Activated naive CD8-positive, alpha-beta T cell (primary cell): Measurements from ENCODE around the gene MIEF2.
A peak's percentile ranks its signal among the peaks of the same experiment; 100 is the strongest.
"Not testable (repeated sequence)": the region's sequence is repeated elsewhere in the genome, so short reads cannot be mapped to it uniquely, and the experiment has no call there.

Experiments used
- H3K27ac Mint-ChIP-seq: one replicate; pipeline ENCODE4 v1.8.0; 2021; ENCODE audit warnings: mixed read lengths
- H3K27me3 Mint-ChIP-seq: one replicate; pipeline ENCODE4 v1.8.0; 2021; ENCODE audit warnings: mixed read lengths
- H3K36me3 Mint-ChIP-seq: one replicate; pipeline ENCODE4 v1.8.0; 2021; ENCODE audit warnings: mixed read lengths
- H3K4me1 Mint-ChIP-seq: one replicate; pipeline ENCODE4 v1.8.0; 2021; ENCODE audit warnings: low read depth, mixed read lengths
- H3K4me3 Mint-ChIP-seq: one replicate; pipeline ENCODE4 v1.8.0; 2021; ENCODE audit warnings: mild to moderate bottlenecking, mixed read lengths
- H3K9me3 Mint-ChIP-seq: one replicate; pipeline ENCODE4 v1.8.0; 2021; ENCODE audit warnings: low read depth, mixed read lengths

Gene MIEF2

DNA sequence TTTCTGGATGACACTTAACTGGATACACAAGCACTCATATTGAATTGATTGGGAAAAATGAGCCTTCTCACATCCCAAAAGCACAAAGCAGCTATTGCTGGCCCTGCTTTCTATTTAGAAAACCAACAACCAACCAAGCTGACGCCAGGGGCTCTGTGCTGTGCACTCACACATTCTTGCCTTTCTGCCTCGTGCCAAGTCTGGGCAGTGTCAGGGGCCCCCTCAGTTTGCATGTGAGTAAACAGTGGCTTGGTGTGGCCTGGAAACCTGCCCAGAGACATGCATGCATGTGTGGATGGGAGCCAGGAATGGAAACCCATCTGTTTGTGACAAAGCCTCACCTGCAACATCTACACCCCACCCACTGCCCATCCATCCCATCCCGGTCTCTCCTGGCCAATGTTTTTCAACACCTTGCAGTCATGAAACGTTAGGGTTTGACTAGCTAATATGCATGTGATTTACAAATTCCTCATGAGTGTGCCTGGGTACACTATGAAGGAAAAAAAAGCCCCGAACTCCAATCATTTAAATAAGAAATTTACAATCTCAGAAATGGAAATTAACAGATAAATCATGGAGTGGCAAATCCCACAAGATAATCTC, 20.4 kb downstream of the MIEF2 start:
- Mint-ChIP-seq H3K36me3 (peaks cover 3% of the 10 kb centered on the region), H3K4me3 (no peak overlapping the region), H3K4me1 (no peaks in the 10 kb centered on the region), H3K27me3 (no peaks in the 10 kb centered on the region), H3K27ac (no peak overlapping the region), H3K9me3 (no peaks in the 10 kb centered on the region)

DNA sequence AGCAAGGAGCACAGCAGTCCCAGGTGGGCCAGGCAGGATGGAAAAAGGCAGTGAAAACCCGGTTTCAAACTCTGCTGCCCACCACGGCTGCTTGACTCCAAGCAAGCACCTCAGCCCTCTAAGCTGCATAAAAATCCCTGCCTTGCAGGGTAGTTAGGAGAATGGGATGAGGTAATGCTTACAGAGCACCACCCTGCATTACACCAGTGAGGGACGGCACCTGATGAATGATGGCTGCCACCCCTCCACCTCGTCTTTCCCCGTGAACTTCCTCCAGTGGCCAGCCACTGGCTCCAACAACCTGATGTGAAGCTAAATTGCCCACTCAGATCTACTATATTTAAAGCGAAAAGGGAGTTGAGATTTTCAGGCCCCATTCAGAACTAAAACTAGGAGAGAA, 21.3 kb downstream of the MIEF2 start:
- Mint-ChIP-seq H3K4me1 (no peaks in the 10 kb centered on the region), H3K4me3 (no peak overlapping the region), H3K36me3 (peaks cover 3% of the 10 kb centered on the region), H3K9me3 (no peaks in the 10 kb centered on the region), H3K27ac (no peak overlapping the region), H3K27me3 (no peaks in the 10 kb centered on the region)

DNA sequence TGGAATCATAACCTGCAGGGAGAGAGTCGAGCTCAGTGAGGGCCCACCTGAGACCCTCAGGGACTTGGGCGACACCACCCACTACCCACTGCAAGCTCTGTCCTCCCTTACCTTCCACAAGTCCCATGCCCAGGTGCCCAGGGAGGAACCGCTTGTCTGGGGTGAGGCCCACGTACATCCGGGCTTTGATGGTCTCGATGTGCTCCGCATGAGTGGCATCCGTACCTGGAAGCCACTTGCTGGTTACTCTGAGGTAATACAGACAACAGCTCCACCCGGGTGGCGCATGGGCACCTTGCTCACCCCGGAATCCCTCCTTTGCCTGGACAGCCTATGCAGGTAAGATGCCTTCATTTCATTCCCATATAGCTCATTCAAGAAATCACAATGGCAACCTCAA, 24.8 kb downstream of the MIEF2 start:
- Mint-ChIP-seq H3K27me3 (no peaks in the 10 kb centered on the region), H3K4me1 (no peaks in the 10 kb centered on the region), H3K4me3 (no peak overlapping the region), H3K36me3 (peaks cover 3% of the 10 kb centered on the region), H3K27ac (no peak overlapping the region), H3K9me3 (no peaks in the 10 kb centered on the region)

DNA sequence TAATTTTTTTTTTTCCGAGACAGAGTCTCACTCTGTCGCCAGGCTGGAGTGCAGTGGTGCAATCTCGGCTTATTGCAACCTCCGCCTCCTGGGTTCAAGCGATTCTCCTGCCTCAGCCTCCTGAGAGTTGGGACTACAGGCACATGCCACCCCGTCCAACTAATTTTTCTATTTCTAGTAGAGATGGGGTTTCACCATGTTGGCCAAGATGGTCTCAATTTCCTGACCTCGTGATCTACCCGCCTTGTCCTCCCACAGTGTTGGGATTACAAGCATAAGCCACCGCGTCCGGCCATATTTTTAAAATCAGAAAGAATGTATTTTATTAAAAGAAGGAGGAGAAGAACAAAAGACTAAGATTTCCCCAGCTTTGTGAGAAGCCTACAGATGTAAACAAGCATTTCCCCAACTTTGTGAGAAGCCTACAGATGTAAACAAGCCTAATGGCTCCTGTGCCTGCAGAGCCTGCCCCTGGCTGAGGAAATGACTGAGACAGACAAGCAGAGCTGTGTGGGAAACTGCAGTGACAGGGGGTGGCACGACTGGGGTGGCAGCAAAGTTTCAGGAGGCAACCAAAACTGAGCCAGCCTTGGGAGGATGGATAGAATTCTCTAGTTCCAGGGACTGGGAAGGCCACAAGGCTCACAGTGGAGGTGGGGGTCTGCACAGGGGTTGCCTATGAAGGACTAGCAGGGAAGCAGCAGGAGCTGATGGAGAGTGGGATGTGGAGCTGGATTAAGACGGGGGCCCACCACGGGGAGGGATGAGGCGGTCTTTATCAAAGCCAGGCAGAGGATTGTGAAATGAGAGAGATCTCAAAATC, 31.5 kb downstream of the MIEF2 start:
- no peaks in the 10 kb centered on the region for H3K4me1 Mint-ChIP-seq
- H3K27me3 Mint-ChIP-seq: no peaks in the 10 kb centered on the region
- H3K36me3 Mint-ChIP-seq: peaks cover 3% of the 10 kb centered on the region
- H3K9me3 Mint-ChIP-seq: no peaks in the 10 kb centered on the region
- H3K4me3 Mint-ChIP-seq: no peak overlapping the region
- H3K27ac Mint-ChIP-seq: no peak overlapping the region

DNA sequence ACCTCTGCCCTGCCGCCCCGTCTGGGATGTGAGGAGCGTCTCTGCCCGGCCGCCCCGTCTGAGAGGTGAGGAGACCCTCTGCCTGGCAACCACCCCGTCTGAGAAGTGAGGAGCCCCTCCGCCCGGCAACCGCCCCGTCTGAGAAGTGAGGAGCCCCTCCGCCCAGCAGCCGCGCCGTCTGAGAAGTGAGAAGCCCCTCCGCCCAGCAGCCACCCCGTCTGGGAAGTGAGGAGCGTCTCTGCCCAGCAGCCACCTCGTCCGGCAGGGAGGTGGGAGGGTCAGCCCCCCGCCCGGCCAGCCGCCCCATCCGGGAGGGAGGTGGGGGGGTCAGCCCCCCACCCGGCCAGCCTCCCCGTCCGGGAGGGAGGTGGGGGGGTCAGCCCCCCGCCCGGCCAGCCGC, 37.6 kb downstream of the MIEF2 start:
- not testable (repeated sequence) for H3K27me3 Mint-ChIP-seq, H3K4me1 Mint-ChIP-seq, H3K4me3 Mint-ChIP-seq, H3K9me3 Mint-ChIP-seq, H3K27ac Mint-ChIP-seq
- peaks cover 11% of the 10 kb centered on the region for H3K36me3 Mint-ChIP-seq

DNA sequence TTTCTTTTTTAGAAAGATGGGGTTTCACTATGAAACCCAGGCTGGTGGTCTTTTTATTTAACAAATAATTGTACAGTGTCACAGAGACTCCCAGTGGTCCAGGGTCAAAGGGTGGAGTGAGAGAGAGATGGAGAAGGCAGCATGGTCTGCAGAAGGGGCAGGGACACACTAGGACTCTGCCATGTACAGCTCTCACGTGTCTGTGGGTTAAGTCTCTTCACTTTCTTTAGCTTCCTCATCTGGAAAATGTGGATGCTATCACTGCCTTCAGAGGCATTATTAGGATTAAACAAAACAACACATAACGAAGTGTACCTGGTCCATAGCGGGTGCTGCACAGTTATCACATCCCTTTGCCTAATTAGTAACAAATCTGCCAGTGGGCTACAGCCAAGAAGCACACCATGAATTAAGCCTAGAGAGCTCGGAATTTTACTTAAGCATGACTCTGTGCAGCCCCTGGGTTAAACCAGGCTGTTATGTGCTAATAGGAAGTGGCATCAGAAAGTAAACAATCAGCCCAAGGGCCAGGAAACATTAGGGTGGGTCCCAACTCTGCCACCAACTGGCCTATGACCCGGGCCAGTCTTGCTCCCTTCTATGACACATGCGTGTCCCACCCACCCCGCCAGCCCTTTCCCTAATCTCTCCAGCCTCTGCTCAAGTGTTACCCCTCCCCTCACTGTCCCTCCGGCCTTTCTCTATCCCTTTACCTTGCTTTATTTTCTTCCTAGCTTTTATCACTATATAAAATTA, 40.4 kb downstream of the MIEF2 start:
- Mint-ChIP-seq H3K27me3 (no peaks in the 10 kb centered on the region), H3K4me3 (no peak overlapping the region), H3K27ac (no peak overlapping the region), H3K4me1 (no peaks in the 10 kb centered on the region), H3K9me3 (no peaks in the 10 kb centered on the region), H3K36me3 (peaks cover 8% of the 10 kb centered on the region)

DNA sequence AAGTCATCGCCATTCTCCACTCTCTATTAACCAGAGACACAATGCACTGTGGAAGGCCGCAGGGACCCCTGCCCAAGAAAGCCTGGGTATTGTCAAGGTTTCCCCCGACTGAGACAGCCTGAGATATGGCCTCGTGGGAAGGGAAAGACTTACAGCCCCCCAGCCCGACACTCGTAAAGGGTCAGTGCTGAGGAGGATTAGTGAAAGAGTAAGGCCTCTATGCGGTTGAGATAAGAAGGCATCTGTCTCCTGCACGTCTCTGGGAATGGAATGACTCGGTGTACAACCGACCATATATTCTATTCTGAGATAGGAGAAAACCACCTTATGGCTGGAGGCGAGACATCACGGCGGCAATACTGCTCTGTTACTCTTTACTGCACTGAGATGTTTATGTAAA, 42.7 kb downstream of the MIEF2 start:
- H3K9me3 Mint-ChIP-seq, H3K36me3 Mint-ChIP-seq, H3K4me1 Mint-ChIP-seq, H3K27me3 Mint-ChIP-seq, H3K27ac Mint-ChIP-seq, H3K4me3 Mint-ChIP-seq: not testable (repeated sequence)

DNA sequence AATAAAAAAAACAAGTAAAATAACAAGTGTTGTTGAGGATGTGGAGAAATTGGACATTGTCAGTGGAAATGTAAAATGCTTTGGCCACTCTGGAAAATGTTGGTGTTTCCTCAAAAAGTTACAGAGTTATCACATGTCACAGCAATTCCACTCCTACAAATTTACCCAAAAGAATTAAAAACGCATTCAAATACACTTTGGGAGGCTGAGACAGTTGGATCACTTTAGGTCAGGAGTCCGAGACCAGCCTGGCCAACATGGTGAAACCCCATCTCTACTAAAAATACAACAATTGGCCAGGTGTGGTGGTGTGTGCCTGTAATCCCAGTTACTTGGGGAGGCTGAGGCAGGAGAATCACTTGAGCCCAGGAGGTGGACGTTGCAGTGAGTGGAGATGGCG, 48.7 kb downstream of the MIEF2 start:
- Mint-ChIP-seq H3K4me3 (no peak overlapping the region), H3K9me3 (no peaks in the 10 kb centered on the region), H3K27me3 (no peaks in the 10 kb centered on the region), H3K4me1 (peaks cover 34% of the 10 kb centered on the region), H3K36me3 (peaks cover 11% of the 10 kb centered on the region), H3K27ac (no peak overlapping the region)

DNA sequence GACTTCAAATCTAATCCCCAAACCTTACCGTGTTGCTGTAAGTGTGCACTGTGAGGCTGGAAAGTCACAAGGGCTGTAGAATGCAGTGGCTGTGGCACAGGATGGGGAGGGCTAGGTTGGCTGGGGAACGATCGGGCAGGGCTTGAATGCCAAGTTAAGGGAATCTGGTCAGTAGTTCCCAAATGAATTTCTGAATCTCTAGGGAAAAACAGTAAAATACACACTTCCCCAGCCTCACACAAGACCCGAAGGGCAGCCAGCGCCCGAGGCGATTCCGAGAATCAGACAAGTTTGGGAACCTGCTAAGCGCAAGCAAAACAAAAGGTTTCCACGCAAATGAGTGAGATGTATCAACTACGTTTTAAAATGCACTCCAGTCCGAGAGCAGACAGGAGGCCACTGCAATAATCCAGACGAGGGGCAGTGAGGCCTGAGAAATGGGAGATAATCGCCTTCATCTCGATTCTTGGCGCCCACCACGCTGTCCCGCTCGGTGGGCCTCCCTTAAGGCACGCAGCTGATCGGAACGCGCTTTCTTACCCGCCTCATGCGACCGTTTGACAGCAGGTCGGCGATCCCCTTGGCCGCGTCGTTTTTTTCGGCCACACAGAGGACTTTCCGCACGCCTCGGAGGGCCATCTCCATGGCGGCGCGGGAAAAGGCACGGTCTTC, 53.7 kb downstream of the MIEF2 start:
- H3K36me3 Mint-ChIP-seq: peaks cover 16% of the 10 kb centered on the region
- peaks cover 71% of the 10 kb centered on the region for H3K4me1 Mint-ChIP-seq
- H3K4me3 Mint-ChIP-seq: peak overlapping the region; percentile 98
- no peaks in the 10 kb centered on the region for H3K9me3 Mint-ChIP-seq
- no peaks in the 10 kb centered on the region for H3K27me3 Mint-ChIP-seq
- H3K27ac Mint-ChIP-seq: peak overlapping the region; percentile 98

DNA sequence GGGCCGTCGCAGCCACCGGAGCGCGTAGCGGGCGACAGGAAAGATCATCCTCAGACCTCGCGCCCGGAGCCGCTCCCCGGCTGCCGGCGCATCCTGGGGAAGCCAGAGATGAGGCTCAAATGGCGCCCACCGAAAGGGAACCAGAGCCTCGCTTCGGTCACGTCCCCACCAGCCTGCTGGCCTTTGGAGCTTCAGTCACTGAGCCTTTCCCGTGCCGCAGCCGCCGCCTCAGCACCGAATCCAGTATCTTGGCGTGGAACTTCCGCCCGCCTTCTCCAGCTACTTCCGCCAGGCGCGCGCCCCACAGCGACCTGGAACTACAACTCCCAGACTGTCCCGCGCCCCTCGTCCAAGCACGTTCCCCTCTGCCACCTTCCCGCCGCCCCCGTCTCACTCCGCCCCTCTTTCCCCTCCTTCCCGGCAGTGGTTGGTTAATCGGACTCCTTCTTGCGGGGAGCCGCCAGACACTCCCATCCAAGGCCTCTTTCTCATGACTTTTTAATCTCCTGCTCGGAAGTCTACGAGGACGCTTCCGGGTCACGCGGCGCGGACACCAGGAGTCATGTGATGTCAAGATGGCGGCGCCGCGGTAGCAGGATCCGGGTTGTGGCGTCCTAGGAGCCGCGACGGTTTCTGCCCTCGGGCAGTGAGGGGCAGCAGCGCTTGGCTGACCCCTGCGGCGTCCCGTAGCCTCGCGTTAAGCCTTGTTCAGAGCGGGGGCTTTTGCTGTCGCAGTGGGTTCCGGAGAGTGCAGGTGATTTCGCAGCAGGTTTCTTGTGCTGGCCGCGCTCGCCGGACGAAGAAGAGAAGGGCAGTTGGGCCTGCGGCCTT, 54.5 kb downstream of the MIEF2 start, which contains the start of the genes SMCR8 and TOP3A:
Gene SMCR8 (plus strand): TSS at position 563 of the 831 bp plus-strand sequence. CDS start 497 bp downstream, outside the sequence.
Gene TOP3A (minus strand): TSS at position 264 of the 831 bp plus-strand sequence. CDS start 216 bp downstream, at position 48.
- Mint-ChIP-seq H3K27me3 (no peaks in the 10 kb centered on the region), H3K27ac (peak within 1 kb of the TSS; percentile 98), H3K36me3 (peaks cover 16% of the 10 kb centered on the region), H3K4me3 (peak within 1 kb of the TSS; percentile 98), H3K4me1 (peaks cover 78% of the 10 kb centered on the region), H3K9me3 (no peaks in the 10 kb centered on the region)

DNA sequence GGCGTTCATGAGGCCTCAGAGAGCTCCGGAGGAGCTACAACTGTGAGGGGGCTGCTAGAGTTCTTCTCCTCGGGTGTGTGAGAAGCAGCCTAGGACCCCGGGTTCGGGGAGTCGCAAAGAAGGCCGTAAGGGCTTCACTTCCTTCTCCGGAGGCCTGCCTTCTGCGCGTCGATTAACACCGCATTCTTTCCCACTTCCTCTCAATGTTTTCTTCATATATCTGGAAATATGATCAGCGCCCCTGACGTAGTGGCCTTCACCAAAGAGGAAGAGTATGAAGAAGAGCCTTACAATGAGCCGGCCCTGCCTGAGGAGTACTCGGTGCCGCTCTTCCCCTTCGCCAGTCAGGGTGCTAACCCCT, 55.1 kb downstream of the MIEF2 start:
- peak overlapping the region; percentile 98 for H3K4me3 Mint-ChIP-seq
- H3K27ac Mint-ChIP-seq: peak overlapping the region; percentile 98
- H3K36me3 Mint-ChIP-seq: peaks cover 16% of the 10 kb centered on the region
- peaks cover 79% of the 10 kb centered on the region for H3K4me1 Mint-ChIP-seq
- no peaks in the 10 kb centered on the region for H3K27me3 Mint-ChIP-seq
- no peaks in the 10 kb centered on the region for H3K9me3 Mint-ChIP-seq

DNA sequence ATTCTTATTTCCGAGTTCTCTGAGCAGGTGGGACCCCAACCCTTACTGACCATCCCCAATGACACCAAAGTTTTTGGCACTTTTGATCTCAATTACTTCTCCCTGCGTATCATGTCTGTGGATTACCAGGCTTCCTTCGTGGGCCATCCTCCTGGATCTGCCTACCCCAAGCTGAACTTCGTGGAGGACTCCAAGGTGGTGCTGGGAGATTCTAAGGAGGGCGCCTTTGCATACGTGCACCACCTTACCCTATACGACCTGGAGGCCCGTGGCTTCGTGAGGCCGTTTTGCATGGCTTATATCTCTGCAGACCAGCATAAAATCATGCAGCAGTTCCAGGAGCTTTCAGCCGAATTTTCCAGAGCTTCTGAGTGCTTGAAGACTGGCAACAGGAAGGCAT, 55.5 kb downstream of the MIEF2 start:
- Mint-ChIP-seq H3K36me3 (peaks cover 16% of the 10 kb centered on the region), H3K4me3 (peak overlapping the region; percentile 98), H3K27ac (peak overlapping the region; percentile 98), H3K27me3 (no peaks in the 10 kb centered on the region), H3K9me3 (no peaks in the 10 kb centered on the region), H3K4me1 (peaks cover 82% of the 10 kb centered on the region)
